K562 (cell line): ENCODE results near the gene CDYL2. TPM values are rescaled to one million over a fixed set of nuclear protein-coding genes. Genes with fewer than 3 reads are reported as not detected.

Experiments used
- ATAC-seq: fragments of 200-7000 bp; cut with Tn5 transposase; 3 replicates; pipeline ENCODE4 v1.9.1; 2020; ENCODE audit warnings: moderate library complexity
- BruUV-seq: library from RNA; stranded (reverse); fragments of 400-500 nt; replicated peaks from 2 replicates; lab custom pipeline; 2021; lab: Mats Ljungman, UMichigan
- CTCF ChIA-PET: fragments of 300-600 bp; formaldehyde crosslinking; extraction: SDS; loops from one replicate; lab custom pipeline; 2021; ENCODE audit warnings: low intra/inter-chr PET ratio; lab: Yijun Ruan, JAX
- POLR2A ChIA-PET: fragments of 300-600, 350-650 bp; sonication (Branson Sonifier 250); formaldehyde crosslinking; extraction: SDS; loops from one replicate; lab custom pipeline; 2021; ENCODE audit warnings: antibody characterized with exemption, inconsistent platforms; lab: Yijun Ruan, JAX
- DNase-seq, 4 experiments: peaks; one replicate each; pipeline versions ENCODE4 v3.0.0 to v3.0.0-alpha.2; 2011 to 2018; ENCODE audit warnings: low spot score in 3 of 4, mixed read lengths in 3 of 4; ENCODE audit errors: extremely low read depth in 1 of 4
- FAIRE-seq: peaks from 2 replicates; lab custom pipeline; 2011; peaks lifted over from hg19 to GRCh38; lab: Jason Lieb, UNC
- H2AFZ ChIP-seq: 2 replicates; pipeline ENCODE4 v1.6.0; 2011; ENCODE audit warnings: low read depth, low read length, control low read depth, inconsistent platforms
- H3K27ac ChIP-seq: fragments of 200-600 bp; 3 replicates; pipeline ENCODE4 v1.8.0; 2011; ENCODE audit warnings: low read depth, mild to moderate bottlenecking, control low read depth, inconsistent platforms, low read length, moderate library complexity, mixed read lengths; ENCODE audit errors: extremely low read depth
- H3K27me3 ChIP-seq, 2 experiments: fragments of 300-600 bp in 1 of 2; 2 replicates in 1 of 2; 3 replicates in 1 of 2; pipeline versions ENCODE4 v1.6.0 to v1.8.0; 2011; ENCODE audit warnings: inconsistent platforms in 2 of 2, low read length in 2 of 2, mild to moderate bottlenecking in 1 of 2, mixed read lengths in 1 of 2, moderate library complexity in 1 of 2; ENCODE audit not compliant: control insufficient read depth in 2 of 2, insufficient read depth in 2 of 2
- H3K36me3 ChIP-seq: fragments of 300-600 bp; 3 replicates; pipeline ENCODE4 v1.8.0; 2011; ENCODE audit warnings: mild to moderate bottlenecking, low read length, inconsistent platforms; ENCODE audit not compliant: control insufficient read depth, insufficient read depth
- H3K4me1 ChIP-seq, 2 experiments: fragments of 200-600 bp in 1 of 2; replicated peaks in 1 of 2; 2 replicates in 1 of 2; 3 replicates in 1 of 2; pipeline versions ENCODE4 v1.5.1 to v1.8.0; 2011; ENCODE audit warnings: inconsistent platforms in 2 of 2, low read length in 2 of 2, mild to moderate bottlenecking in 1 of 2, mixed read lengths in 1 of 2, moderate library complexity in 1 of 2; ENCODE audit not compliant: control insufficient read depth in 2 of 2, insufficient read depth in 2 of 2
- H3K4me2 ChIP-seq: 2 replicates; pipeline ENCODE4 v1.6.1; 2011; ENCODE audit warnings: low read length, control low read depth, inconsistent platforms, mixed read lengths; ENCODE audit not compliant: insufficient read depth
- H3K4me3 ChIP-seq: fragments of 200-600 bp; sonication (generic), shearing (Covaris generic); 2 replicates; pipeline ENCODE4 v1.5.1; 2016; ENCODE audit warnings: control low read depth, inconsistent platforms
- H3K79me2 ChIP-seq: fragments of 200-600 bp; 3 replicates; pipeline ENCODE4 v1.8.0; 2011; ENCODE audit warnings: low read length, inconsistent platforms; ENCODE audit not compliant: control insufficient read depth, insufficient read depth
- H3K9ac ChIP-seq, 2 experiments: 2 replicates each; pipeline versions ENCODE4 v1.6.0 to v1.6.1; 2011; ENCODE audit warnings: low read depth in 2 of 2, low read length in 2 of 2, control low read depth in 1 of 2, inconsistent platforms in 1 of 2, mild to moderate bottlenecking in 1 of 2, mixed read lengths in 1 of 2; ENCODE audit not compliant: insufficient read depth in 1 of 2
- H3K9me1 ChIP-seq: one replicate; pipeline ENCODE4 v1.6.0; 2011; ENCODE audit warnings: inconsistent platforms, mild to moderate bottlenecking, low read length, moderate library complexity; ENCODE audit not compliant: control insufficient read depth, insufficient read depth
- H3K9me3 ChIP-seq: replicated peaks from 2 replicates; pipeline ENCODE4 v1.5.1; 2011; ENCODE audit warnings: low read depth, low read length, inconsistent platforms; ENCODE audit not compliant: control insufficient read depth, insufficient read depth
- H4K20me1 ChIP-seq: replicated peaks from 2 replicates; pipeline ENCODE4 v1.6.1; 2011; ENCODE audit warnings: low read length, inconsistent platforms, mixed read lengths; ENCODE audit not compliant: control insufficient read depth, insufficient read depth
- ATF1 ChIP-seq, 2 experiments: fragments of 450-650 bp in 1 of 2; IDR thresholded peaks; 2 replicates each; pipeline ENCODE4 v1.6.1; 2016; ENCODE audit warnings: missing compliant biosample characterization in 1 of 2, missing genetic modification characterization in 1 of 2
- CSDE1 ChIP-seq, 2 experiments: fragments of 450-650 bp; IDR thresholded peaks; 2 replicates each; pipeline ENCODE4 v1.6.1; 2016; ENCODE audit warnings: mild to moderate bottlenecking in 1 of 2
- DACH1 ChIP-seq: fragments of 450-650 bp; IDR thresholded peaks from 2 replicates; pipeline ENCODE4 v1.6.1; 2018; ENCODE audit not compliant: partially characterized antibody
- ELK1 ChIP-seq: sonication (generic); formaldehyde crosslinking; IDR thresholded peaks from 2 replicates; pipeline ENCODE4 v1.8.1; 2022; ENCODE audit warnings: missing genetic modification reagents
- GABPA ChIP-seq: fragments of 200-800 bp; sonication (Bioruptor generic); conservative IDR thresholded peaks from 2 replicates; pipeline ENCODE4 v1.6.1; 2016; ENCODE audit warnings: low read depth, missing genetic modification characterization, missing compliant biosample characterization
- GABPB1 ChIP-seq: sonication (generic); formaldehyde crosslinking; IDR thresholded peaks from 2 replicates; pipeline ENCODE4 v1.8.0; 2022; ENCODE audit warnings: mild to moderate bottlenecking, missing genetic modification reagents
- POLR2AphosphoS2 ChIP-seq: IDR thresholded peaks from 2 replicates; pipeline ENCODE4 v1.6.1; 2012; ENCODE audit warnings: low read length, improper control_type of control experiment
- RFX5 ChIP-seq: IDR thresholded peaks from 2 replicates; pipeline ENCODE4 v1.6.1; 2011; ENCODE audit warnings: low read depth, mild to moderate bottlenecking, improper control_type of control experiment, low read length
- SETDB1 ChIP-seq: IDR thresholded peaks from one replicate; pipeline ENCODE4 v1.6.1; 2012; ENCODE audit warnings: low read length, control low read depth, inconsistent platforms
- ZNF324 ChIP-seq: fragments of 250-450 bp; sonication (Bioruptor Pico); IDR thresholded peaks from 2 replicates; pipeline ENCODE4 v1.4.0; 2020; ENCODE audit warnings: mild to moderate bottlenecking
- ZNF354B ChIP-seq: fragments of 250-450 bp; sonication (Bioruptor Pico); IDR thresholded peaks from 2 replicates; pipeline ENCODE4 v1.4.0; 2020
- ZNF408 ChIP-seq: fragments of 250-450 bp; sonication (Bioruptor Pico); IDR thresholded peaks from 2 replicates; pipeline ENCODE4 v1.4.0; 2020; ENCODE audit warnings: low read depth, mild to moderate bottlenecking, moderate library complexity
- ZNF76 ChIP-seq: fragments of 250-450 bp; sonication (Bioruptor Pico); IDR thresholded peaks from 2 replicates; pipeline ENCODE4 v1.4.0; 2020; ENCODE audit warnings: mild to moderate bottlenecking, moderate library complexity, borderline replicate concordance
- WGBS: fragments of 100-300 bp; shearing (Covaris generic); methylation state at CpG from one replicate; pipeline ENCODE4 v1.1.6; 2016; ENCODE audit warnings: low coverage, mixed read lengths; ENCODE audit not compliant: insufficient coverage; ENCODE audit errors: missing lambda C conversion rate; 5-methylcytosine and 5-hydroxymethylcytosine counted together
- in situ Hi-C: fragments of 300-500 bp; cut with MboI; formaldehyde crosslinking; loops from 4 replicates; pipeline ENCODE4 v1.15.0; 2018; ENCODE audit warnings: inconsistent platforms, mixed read lengths
- intact Hi-C: fragments of 100-400 bp; cut with micrococcal nuclease; formaldehyde crosslinking; loops from 2 replicates; pipeline ENCODE4 v1.14.2; 2022
- polyA plus RNA-seq, 8 experiments: library from polyadenylated mRNA; depleted of rRNA in 4 of 8; stranded (reverse) in 5 of 8; unstranded in 3 of 8; fragments of >200 nt; fragmentation: Nextera tagmentation in 2 of 8; fragmentation: Illumina TruSeq in 1 of 8; extraction: Ambion mirVana in 2 of 8; extraction: Trizol in 1 of 8; gene quantifications; 2 replicates each; pipeline versions ENCODE4 v1.2.1 to v1.2.3, GENCODE V29; 2011 to 2014; ENCODE audit warnings: inconsistent platforms in 1 of 8, missing spikeins in 1 of 8
- total RNA-seq, 7 experiments: library from RNA; depleted of rRNA in 6 of 7; stranded (reverse); fragments of >200 nt in 6 of 7; fragmentation: Illumina TruSeq in 2 of 7; extraction: Trizol in 2 of 7; gene quantifications; 2 replicates each; pipeline versions ENCODE4 v1.2.1 to v1.2.3, GENCODE V29; 2011 to 2021; ENCODE audit warnings: low replicate concordance in 1 of 7

The CDYL2 gene
- total and polyA plus RNA-seq, 9 of the 15 experiments (the other 6 are each of a cell fraction or from before 2014, with no cell fraction given), result under 0.01 to 0.04 (median 0.01) TPM; not detected in 6

- Histone ChIP-seq H3K9ac (no peak overlapping the region), H3K4me3 (no peak overlapping the region), H3K4me1 (no peaks in the 10 kb centered on the region), H3K9me3 (no peaks in the 10 kb centered on the region), H3K9me1 (no peaks in the 10 kb centered on the region), H3K27me3 (no peaks in the 10 kb centered on the region), H2AFZ (no peak overlapping the region), H3K27ac (no peak overlapping the region), H3K36me3 (no peaks in the 10 kb centered on the region), H4K20me1 (no peaks in the 10 kb centered on the region), H3K4me2 (no peak overlapping the region), H3K79me2 (no peaks in the 10 kb centered on the region)
- FAIRE-seq (no peak), ATAC-seq (no peak), DNase-seq (no peak)
- 1% methylated on average over 4 of the region's 4 CpGs for WGBS
- POLR2A ChIA-PET, result no interaction called here
- CTCF ChIA-PET, result no interaction called here
- intact Hi-C loops (no loop called here), in situ Hi-C loops (no loop called here)
- TF ChIP-seq GABPA (tag) (no peak), DACH1 (no peak), RFX5 (no peak), ZNF324 (no peak), ZNF76 (no peak), POLR2AphosphoS2 (no peak)
- BruUV-seq, result no TSS peak
Measured at GRCh38 chr16:80585764-80586163, 218.6 kb downstream of the CDYL2 start.

GRCh38 chr16:80583466-80583865, 220.9 kb downstream of the CDYL2 start:
- H3K27ac ChIP-seq, result no peak overlapping the region
- H3K4me1 ChIP-seq, result no peaks in the 10 kb centered on the region
- no peaks in the 10 kb centered on the region for H3K9me1 ChIP-seq
- 0 out of 5 replicates have a peak, but pooled peaks cover 0 to 4% of the 10 kb centered on the region in 2 experiments for H3K27me3 ChIP-seq
- no TSS peak for BruUV-seq
- FAIRE-seq (no peak), DNase-seq (no peak), ATAC-seq (no peak)
- no peak overlapping the region for H3K9ac ChIP-seq
- H3K4me2 ChIP-seq, result no peak overlapping the region
- no peaks in the 10 kb centered on the region for H3K9me3 ChIP-seq
- no peaks in the 10 kb centered on the region for H4K20me1 ChIP-seq
- ChIA-PET CTCF (no interaction called here), POLR2A (no interaction called here)
- no peaks in the 10 kb centered on the region for H3K36me3 ChIP-seq
- H3K79me2 ChIP-seq, result no peaks in the 10 kb centered on the region
- intact Hi-C loops (no loop called here), in situ Hi-C loops (no loop called here)
- no peak overlapping the region for H3K4me3 ChIP-seq
- no peak for TF ChIP-seq ELK1 (CRISPR knock-in tag)
- TF ChIP-seq SETDB1, result no peak
- TF ChIP-seq GABPB1, result no peak
- TF ChIP-seq CSDE1 (IDR thresholded peaks at IDR 0.05), result no peak
- no peak for TF ChIP-seq ZNF354B
- TF ChIP-seq ZNF408 (CRISPR knock-in tag), result no peak
- TF ChIP-seq ATF1 (CRISPR knock-in tag; IDR thresholded peaks at IDR 0.05), result no peak
- no peak for TF ChIP-seq ATF1 (tag; IDR thresholded peaks at IDR 0.05)
- WGBS, result 3% methylated on average over 3 of the region's 3 CpGs
- H2AFZ ChIP-seq, result no peak overlapping the region
